GM19468 (cell line): ENCODE measurements around the gene XRN2.

Source experiments
- ATAC-seq: cut with Tn5 transposase; IDR thresholded peaks from one replicate; pipeline ENCODE4 v1.9.1; 2021; ENCODE audit warnings: mild to moderate bottlenecking, moderate library complexity, moderate number of reproducible peaks; ENCODE audit not compliant: unreplicated experiment; ENCODE audit errors: extremely low read depth

The XRN2 gene

DNA sequence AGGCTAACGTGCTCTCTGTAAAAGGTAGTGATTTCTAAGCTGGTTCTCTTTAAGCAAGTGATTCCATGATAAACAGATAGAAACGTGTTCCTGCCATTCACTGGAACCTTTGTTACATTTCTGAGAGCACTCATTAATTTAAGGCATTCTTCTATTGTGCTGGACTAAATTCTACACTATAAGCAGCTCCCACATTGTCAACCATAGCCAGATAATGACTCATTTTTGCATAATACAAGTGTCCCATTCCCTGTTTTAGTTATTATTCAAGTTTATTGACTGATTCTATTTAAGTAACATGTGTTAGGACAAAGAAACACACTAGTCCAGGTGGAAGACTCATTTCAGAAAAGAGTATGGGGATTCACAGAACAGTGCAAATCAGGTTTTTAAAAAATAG is 13.5 kb upstream of the XRN2 start:
- ATAC-seq: no peak

DNA sequence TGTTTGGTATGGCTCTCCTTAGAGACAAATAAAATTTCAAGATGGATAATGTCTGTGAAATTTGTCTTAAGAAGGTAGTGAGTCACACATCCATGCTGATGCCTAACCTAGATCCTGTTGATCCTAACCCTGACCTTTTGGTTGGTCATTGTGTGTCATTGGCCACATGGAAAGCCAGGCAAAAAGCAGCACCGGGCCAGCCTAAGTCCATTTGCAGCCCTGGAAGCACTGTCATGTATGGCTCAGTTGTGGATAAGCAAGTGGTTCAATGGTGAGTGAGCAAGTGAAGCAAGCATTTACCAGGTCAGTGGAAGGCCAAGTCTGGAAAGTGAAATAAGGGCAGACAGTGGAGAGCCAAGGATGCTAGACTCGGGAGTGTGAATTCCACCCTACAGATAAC is 12.1 kb upstream of the XRN2 start:
- no peak for ATAC-seq

DNA sequence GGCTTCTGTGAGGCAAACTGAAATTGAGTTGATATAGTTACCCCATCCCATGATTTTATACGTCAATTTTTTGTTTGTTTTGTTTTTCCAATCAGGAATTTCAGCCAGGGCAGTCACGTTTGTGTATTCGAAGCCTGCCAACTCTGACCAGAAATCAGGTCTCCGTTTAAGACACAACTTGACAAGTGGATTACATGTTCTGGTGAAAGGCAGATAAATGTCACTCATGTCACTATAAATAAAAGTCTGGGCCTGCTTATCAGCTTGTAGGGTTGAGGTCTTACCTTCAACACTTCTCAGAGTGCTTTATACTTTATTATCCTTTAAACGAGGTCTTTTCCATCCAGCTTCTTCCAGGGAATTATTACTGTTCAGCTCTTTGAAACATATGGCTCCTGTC is 8.4 kb upstream of the XRN2 start:
- ATAC-seq: no peak

DNA sequence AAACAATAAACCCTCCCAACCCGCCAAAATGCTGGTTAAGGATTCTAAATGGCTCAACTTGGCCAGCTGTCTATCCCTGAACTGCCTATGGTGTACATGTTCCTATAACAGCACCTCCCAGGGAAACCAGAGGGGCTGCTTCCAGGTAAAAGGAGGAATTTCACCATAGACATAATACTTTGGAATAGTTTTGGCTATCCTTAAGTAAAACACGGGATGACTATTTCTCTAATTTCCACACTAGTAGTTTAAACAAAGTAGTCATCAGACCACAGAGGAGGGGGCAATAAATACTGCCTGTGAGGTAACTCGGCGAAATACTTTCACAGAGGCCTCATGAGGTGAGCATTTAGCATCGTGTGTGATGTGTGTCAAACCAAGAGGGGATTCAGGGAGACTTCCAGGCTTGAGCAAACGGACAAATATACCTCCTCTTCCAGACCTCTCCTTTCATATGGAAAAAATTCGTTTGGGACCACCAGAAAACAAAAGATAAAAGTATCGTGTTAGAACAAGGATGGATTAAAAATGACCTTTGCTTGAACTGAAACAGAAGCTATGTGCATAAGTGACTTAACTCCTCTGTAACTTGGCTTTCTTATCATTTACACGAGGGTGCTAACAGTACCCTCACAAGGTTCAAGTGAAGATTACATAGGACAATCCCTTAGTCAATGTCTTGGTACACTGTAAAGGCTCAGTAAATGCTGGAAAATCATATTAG is 1.0 kb upstream of the XRN2 start:
- ATAC-seq: no peak

DNA sequence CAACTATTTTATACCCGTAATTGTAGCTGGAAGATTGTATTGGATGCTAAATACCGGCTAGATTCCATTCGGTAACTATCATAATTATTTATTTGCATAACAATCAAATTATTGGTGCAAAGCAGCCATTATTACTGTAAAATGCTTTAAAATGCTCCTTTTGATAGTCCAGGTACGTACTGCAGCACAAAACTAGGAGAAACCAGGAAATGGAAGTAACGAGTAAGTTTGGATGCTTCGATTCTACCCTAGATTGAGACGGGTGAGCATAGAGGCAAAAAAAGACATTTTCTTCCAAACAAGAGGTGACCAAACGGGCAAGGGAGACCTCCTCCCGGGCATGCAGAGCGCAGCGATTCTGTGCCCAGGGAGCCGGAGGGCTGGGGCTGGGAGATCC is 469 bp upstream of the XRN2 start:
- no peak for ATAC-seq

DNA sequence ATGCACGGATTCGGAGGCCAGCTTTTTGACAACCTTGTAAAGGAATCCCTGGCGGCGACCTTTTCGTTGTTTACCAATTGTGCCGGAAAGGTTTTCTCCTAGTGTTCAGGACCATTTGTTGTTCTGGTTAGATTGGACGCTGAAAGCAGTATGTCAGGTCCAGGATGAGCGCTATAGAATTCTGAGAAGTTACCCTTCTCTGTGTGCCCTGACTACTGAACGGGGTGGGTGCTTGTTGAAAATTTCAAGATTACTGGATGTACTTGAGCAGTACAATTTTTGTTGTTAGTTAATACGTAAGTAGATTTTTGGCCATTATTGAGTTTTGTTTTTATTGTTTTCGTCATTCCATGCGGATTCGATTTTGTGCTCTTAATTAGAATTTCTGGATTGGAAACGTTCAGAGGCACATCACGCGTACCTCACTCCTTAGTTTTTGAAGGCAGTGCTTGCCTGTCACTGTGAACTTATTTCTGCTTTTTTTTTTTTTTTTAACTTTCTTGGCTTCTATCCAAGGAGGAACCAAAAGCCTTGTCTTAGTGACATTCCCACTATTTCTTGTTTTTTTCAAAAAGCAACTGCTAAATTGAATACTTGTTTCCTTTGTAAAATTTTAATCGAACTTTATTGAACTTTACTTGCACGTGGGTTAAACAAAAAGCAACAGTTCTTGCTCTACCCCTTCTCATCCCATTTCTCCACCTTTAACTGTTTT is 898 bp downstream of the XRN2 start:
- ATAC-seq: no peak

DNA sequence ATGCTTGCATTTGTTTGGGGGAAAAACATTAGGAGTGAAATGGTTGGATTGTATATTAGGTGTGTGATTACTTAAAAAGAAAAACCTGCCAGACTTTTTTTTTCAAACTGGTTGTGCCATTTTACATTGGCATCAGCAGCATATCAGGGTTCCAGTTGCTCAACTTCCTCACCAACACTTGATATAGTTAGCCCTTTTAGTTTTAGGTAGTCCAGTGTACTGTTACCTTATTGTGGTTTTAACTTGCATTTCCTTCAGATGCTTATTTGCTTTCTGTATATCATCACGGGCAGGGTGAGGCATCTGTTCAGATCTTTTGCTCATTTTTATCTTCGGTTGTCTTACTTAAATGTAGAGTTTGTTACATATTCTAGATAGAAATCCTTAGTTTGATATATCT is 5.2 kb downstream of the XRN2 start:
- ATAC-seq: no peak

DNA sequence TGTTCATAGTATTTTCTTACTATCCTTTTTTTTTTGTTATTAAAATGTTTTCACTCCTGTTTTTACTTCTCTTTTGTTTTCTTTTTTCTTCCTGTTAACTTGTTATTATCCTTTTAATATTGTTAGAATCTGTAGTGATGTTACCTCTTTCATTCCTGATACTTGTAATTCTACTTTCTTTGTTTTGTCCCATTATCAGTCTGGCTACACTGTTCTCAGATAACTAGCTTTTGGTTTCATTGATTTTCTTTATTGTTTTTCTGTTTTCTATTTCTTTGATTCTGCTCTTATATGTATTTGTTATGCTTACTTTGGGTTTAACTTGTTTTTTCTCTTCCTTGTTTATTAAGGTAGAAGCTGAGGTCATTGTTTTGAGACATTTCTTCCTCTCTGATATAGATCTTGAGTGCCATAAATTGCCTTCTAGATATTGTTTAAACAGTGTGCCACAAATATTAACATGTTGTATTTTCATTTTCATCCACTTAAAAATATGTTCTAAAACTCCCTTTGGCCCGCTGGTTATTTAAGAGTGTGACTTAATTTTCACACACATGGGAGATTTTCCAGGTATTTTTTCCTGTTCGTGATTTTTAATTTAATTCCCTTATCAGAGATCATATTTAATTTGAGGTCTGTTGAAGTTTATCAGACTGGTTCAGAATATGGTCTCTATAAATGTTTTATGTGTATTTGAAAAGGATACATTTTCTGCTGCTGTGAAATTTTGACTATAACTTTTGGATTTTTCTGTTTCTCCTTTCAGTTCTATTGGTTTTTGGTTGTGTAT is 6.7 kb downstream of the XRN2 start:
- ATAC-seq: no peak

DNA sequence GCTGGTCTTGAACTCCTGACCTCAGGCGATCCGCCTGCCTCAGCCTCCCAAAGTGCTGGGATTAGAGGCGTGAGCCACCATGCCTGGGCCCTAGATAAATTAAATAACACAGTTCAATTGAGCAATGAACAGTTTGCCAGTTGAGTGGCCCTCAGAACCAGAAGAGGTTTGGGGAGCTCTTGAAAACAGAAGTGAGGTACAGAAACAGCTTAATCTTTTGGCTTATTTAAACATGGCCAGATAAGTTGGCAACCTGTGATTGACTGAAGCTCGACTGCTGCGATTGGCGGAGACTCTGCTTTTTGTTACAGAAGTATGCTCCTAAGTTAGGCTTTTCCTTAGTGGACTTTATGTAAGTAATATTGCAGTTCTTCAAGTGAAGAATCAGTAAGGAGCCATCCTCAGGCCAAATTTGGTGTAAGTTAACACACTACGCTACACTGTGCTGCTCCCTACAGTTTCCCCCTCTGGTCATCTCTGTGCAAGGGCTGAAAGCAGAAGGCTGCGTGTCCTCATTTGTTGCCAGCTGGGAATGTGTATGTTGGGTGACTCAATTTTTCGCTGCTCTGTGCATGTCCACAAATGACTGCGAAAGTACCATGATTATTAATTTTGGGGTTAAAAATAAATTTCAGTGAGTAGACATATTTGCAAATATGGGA is 9.8 kb downstream of the XRN2 start:
- no peak for ATAC-seq

DNA sequence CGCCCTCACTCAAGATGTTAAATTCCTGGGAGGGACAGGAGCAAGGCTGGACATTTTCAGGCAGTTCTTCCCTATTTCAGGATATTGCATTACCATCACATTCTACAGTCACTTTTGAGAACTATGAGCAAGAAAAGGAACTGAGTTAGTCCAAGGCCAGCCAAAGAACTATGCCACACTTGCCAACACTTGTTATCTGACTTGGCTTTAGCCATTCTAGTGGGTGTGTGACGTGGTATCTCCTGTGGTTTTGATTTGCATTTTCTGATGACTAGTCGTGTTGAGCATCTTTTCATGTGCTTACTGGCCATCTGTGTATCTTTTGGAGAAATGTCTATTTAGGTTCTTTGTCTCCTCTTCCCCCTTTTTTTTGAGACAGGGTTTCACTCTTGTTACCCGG is 12.0 kb downstream of the XRN2 start:
- no peak for ATAC-seq

DNA sequence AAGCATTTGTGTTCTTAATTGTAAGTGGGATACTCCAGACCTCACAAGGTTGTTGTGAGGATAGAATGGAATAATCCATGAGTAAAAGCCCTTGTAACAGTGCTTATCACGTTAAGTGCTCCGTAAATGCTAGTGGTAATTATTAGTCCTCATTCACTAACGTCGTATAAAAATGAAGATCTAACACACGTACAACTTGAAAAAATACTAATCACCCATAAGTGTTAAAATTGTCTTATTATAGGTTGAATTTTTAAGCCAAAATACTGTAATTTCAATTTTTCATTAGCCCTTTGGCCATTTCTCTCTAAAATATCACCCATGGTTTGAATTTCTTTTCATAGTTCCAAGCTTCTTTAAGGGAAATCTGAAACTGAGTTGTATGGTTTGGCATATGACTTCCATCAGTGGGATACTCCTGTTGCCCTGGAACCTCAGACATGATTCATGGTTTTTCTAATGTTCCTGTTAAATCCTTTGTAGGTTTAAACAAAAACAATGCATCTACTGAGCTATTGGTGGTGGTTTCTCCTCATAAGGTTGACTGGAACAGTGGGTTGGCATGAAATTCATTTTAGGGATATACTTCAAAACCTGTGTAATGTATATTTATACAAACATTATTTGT is 19.1 kb downstream of the XRN2 start:
- no peak for ATAC-seq

DNA sequence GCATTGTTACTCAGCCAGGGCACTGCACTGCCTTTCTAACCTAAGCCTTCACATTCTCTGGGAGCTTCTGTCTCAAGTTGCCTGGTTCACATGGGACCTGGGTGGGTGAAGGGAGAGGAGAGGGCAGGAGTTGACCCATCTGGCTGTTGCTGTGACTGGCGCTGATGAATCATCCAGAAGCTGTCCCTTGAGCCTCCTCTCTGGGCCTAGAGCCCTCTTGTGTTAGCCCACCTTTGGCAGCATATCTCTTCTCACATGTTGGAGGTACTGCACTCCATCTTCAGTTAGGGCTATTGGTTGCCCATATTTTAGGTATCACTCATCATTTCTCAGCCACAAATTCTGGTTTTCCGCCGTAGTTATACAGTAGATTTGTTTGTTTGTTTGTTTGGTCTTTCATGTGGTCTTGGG is 19.8 kb downstream of the XRN2 start:
- ATAC-seq: no peak

DNA sequence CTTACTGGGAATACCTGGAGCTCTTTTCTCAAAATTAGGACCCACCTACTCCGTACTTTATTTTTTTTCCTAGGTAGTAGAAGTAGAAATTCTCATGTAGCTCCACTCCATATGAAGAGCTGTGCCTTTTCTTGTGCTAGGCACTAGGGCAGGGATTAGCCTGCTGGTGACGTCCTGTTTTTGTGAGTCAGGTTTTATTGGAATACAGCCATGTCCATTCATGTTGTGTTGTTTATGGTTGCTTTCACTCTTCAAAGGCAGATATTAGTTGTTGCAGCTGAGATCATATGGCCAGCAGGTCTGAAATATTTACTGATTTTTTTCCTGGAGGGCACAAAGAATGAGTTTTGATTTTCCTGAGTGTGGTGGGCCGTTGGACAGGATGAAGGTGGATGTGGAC is 20.5 kb downstream of the XRN2 start:
- no peak for ATAC-seq

DNA sequence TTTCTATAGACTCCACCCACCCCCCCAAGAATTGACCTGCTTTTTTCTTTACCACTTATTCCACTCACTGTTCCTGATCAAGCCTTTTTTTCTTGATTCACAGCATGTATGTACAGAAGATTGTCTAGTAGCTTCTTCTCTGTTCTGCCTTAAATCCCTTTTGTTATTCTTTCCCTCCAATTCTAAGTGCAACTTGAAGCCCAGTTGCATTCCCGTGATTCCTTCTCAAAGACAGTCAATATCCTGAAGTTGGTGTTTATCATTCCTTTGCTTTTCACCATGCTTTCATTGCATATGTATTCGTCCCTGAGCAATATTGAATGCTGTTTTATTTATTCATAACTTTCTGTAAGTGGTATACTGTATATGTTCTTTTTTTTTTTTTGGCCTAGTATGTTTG is 21.0 kb downstream of the XRN2 start:
- no peak for ATAC-seq

DNA sequence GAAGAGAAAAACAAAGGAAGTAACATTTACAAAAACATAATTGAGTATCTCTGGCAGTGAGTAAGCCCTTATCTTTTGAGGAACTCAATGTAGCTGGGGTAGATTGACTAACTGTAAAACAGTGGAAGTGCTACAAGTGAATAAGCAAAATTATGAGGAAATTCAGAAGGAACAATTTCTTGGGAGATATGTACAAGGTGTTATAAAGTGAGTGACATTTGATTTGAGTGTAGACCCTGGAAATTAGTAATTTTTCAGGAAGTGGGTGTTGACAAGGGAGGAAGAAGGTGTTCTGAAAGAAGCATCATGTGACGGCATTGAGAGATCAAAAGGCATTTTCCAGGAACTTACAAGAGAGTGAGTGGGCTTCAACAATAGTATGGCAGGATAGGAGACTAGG is 22.2 kb downstream of the XRN2 start:
- no peak for ATAC-seq

DNA sequence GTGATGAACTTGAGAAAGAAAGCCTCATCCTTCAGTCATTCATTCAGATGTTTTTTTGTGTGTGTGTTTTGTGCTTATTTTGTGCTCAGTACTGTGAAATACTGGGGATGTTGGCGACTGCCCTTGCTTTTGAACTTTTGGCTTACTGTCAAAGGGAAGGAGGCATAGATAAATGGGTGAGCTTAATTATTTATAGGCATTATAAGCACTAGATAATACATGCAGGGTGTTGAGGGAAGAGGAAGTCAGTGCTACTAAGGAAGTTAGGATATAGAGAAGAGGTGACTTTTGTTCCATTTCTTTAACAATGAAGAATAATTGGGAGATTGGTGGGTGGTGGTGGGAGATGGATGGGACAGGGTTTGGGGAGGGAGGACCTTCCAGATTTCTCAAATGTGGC is 23.6 kb downstream of the XRN2 start:
- no peak for ATAC-seq

DNA sequence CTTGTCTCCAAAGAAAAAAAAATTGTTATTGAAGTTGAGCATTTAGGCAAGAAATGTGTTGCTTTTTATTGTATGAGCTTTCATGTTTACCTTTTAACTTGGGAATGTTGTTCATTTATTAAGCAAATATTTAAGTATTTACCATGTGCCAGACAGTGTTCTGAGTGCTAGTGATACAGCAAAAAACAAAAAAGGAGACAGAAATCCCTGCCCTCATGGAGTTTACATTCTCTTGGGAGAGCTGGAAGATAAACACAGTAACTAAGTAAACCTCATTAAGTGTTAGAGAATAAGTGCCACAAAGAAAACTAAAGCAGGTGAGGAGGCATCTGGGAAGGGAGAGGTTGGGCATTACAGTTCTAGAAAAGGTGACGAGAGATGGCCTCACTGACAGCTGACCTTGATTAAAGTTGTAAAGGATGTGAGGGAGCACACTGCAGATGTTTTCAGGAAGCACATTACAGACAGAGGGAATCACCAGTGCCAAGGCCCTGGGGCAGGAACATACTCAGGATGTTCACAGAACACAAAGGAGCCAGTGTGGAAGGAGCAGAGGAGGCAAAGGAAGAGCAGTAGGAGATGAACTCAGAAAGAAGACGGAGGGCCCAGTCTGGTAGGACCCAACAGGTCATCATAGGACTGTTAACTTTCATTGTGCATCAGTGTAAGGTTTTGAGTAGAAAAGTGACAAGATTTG is 33.5 kb downstream of the XRN2 start:
- ATAC-seq: no peak

DNA sequence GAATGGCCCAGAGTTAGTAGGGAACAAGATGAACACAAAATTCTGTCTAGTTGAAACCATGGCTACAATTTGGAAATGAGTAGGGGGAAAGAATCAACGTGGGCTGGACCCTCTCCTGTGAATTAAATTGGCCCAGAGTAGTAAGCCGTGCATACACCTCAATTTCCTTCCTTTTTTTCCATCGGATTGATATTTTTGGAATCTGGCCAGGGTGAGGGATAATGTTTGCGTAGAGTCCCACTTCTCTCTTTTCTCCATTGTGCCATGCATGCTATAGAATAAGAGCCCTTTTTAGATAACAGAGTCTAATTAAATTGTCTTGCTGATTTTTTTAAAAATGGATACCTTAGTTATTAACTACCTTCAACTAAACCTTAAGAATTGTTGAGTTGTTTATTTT is 35.2 kb downstream of the XRN2 start:
- ATAC-seq: no peak

DNA sequence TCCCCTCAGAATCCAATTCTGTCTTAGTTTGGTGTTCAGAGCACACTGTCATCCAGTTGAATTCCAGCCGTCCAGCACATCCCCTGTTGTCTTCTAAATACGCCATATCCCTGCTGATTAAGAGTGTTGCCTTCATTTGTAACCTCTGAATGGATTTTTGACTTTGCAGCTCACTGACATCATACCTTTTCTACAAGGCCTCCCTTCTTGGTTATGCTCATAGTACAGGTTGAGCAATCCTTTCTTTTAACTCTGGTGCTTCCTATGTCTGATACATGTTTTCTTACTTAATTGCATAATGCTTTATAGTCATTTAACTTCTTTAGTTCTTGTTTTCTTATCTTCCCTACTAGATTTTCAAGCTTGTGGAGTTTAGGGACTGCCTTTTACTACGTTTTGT is 36.4 kb downstream of the XRN2 start:
- no peak for ATAC-seq
